GM23248 (cell line): ENCODE measurements around the gene SELENOK.

Source experiments
- EZH2 ChIP-seq: fragments of 200-600 bp; sonication (generic); IDR thresholded peaks from 2 replicates; pipeline ENCODE4 v1.6.1; 2018; ENCODE audit warnings: antibody characterized with exemption, mild to moderate bottlenecking; ENCODE audit not compliant: insufficient read depth, poor library complexity, severe bottlenecking
- EZH2phosphoT487 ChIP-seq: fragments of 200-600 bp; sonication (generic); IDR thresholded peaks from 2 replicates; pipeline ENCODE4 v1.6.1; 2018; ENCODE audit warnings: antibody characterized with exemption, moderate library complexity, mild to moderate bottlenecking, low read depth; ENCODE audit not compliant: insufficient read depth

DNA sequence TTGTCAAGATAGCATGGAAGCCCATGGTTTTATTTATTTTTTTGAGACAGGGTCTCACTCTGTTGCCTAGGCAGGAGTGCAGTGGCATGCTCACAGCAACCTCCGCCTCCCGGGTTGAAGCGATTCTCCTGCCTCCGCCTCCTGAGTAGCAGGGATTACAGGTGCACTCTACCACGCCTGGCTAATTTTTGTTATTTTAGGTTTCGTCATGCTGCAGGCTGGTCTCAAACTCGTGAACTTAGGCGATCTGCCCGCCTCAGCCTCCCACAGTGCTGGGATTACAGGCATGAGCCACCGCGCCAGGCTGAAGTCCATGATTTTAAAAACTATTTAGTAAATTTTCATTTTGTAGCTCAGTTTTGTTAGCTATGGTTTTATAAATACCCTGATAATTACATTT is 7.0 kb downstream of the SELENOK start:
- TF ChIP-seq EZH2 (no peak), EZH2phosphoT487 (no peak)
